Lung (tissue), 12 donors: Measurements from ENCODE around the gene TRABD2B. TPM values are rescaled to one million over a fixed set of nuclear protein-coding genes. Genes with fewer than 3 reads are reported as not detected.

ENCODE experiments used
- ATAC-seq: fragments of 200-7000 bp; cut with Tn5 transposase; one replicate; pipeline ENCODE4 v1.9.1; 2020; ENCODE audit warnings: moderate number of reproducible peaks; ENCODE audit not compliant: insufficient read depth, low FRiP score
- DNase-seq, 3 donors: peaks; one replicate each; pipeline ENCODE4 v3.0.0-alpha.2; 2013 to 2017
- H3K27ac ChIP-seq, 2 donors: one replicate each; pipeline ENCODE4 v1.5.1; 2013; ENCODE audit warnings: mild to moderate bottlenecking in 2 of 2, moderate library complexity in 2 of 2, control low read depth in 1 of 2, inconsistent platforms in 1 of 2, low read depth in 1 of 2, low read length in 1 of 2
- H3K27me3 ChIP-seq, 3 donors: one replicate each; pipeline ENCODE4 v1.5.1; 2013; ENCODE audit warnings: low read length in 2 of 3; ENCODE audit not compliant: control insufficient read depth in 3 of 3, insufficient read depth in 3 of 3
- H3K36me3 ChIP-seq, 4 donors: one replicate each; pipeline ENCODE4 v1.5.1; 2013; ENCODE audit warnings: low read length in 4 of 4, mild to moderate bottlenecking in 1 of 4, moderate library complexity in 1 of 4; ENCODE audit not compliant: control insufficient read depth in 4 of 4, insufficient read depth in 4 of 4
- H3K4me1 ChIP-seq, 5 donors: one replicate each; pipeline ENCODE4 v1.5.1; 2013; ENCODE audit warnings: low read length in 5 of 5, mild to moderate bottlenecking in 2 of 5, moderate library complexity in 1 of 5; ENCODE audit not compliant: control insufficient read depth in 5 of 5, insufficient read depth in 5 of 5
- H3K4me3 ChIP-seq: one replicate; pipeline ENCODE4 v1.5.1; 2013; ENCODE audit warnings: mild to moderate bottlenecking, control low read depth, moderate library complexity
- H3K9ac ChIP-seq, 2 donors: one replicate each; pipeline ENCODE4 v1.5.1; 2013; ENCODE audit warnings: low read length in 2 of 2, control low read depth in 1 of 2; ENCODE audit not compliant: insufficient read depth in 1 of 2
- H3K9me3 ChIP-seq, 4 donors: one replicate each; pipeline ENCODE4 v1.5.1; 2013; ENCODE audit warnings: low read length in 3 of 4, mild to moderate bottlenecking in 1 of 4, moderate library complexity in 1 of 4; ENCODE audit not compliant: control insufficient read depth in 4 of 4, insufficient read depth in 3 of 4
- CTCF ChIP-seq: IDR thresholded peaks from 2 replicates; pipeline ENCODE4 v1.5.1; 2012; ENCODE audit warnings: mild to moderate bottlenecking; ENCODE audit errors: control extremely low read depth, extremely low read depth
- WGBS, 2 donors: extraction: QIAGEN DNeasy Blood & Tissue Kit; methylation state at CpG; one replicate each; pipeline ENCODE4 v1.1.7; 2013; 5-methylcytosine and 5-hydroxymethylcytosine counted together
- polyA plus RNA-seq, 2 donors: library from polyadenylated mRNA; stranded (reverse); fragments of 200-250 nt; gene quantifications; one replicate each; pipeline ENCODE4 v1.2.1, GENCODE V29; 2013
- total RNA-seq, 2 donors: library from RNA; depleted of rRNA in 1 of 2; stranded (reverse); fragments of >200 nt in 1 of 2; gene quantifications; one replicate each; pipeline ENCODE4 v1.2.1, GENCODE V29; 2014 to 2021
- donor health status: control.
- donor health status: control.
- donor health status: Bipolar disorder and iron deficiency.
- donor health status: healthy.
- donor health status: DM: yes; HTN: yes; CAD: no.

TRABD2B gene
- total and polyA plus RNA-seq, 4 donors: 0.37 to 1.9 (median 0.64) TPM

GRCh38 chr1:47722101-47722500 is 275.1 kb downstream of the TRABD2B start:
- Histone ChIP-seq H3K36me3 (no peaks in the 10 kb centered on the region), H3K27me3 (peaks cover 7 to 32% (median 27%) of the 10 kb centered on the region in 3 donors), H3K9ac (no peak overlapping the region), H3K4me1 (peaks cover 0 to 14% (median 2%) of the 10 kb centered on the region in 5 donors), H3K4me3 (no peak overlapping the region), H3K27ac (no peak overlapping the region), H3K9me3 (peaks cover 0 to 2% (median 0%) of the 10 kb centered on the region in 4 donors)
- no peak for TF ChIP-seq CTCF
- DNase-seq (no peak), ATAC-seq (no peak)
- 95 to 96% methylated on average over 8 of the region's 8 CpGs for WGBS, 2 donors

- peaks cover 0 to 2% (median 0%) of the 10 kb centered on the region in 4 donors for H3K9me3 ChIP-seq
- 77 to 82% methylated on average over 4 of the region's 4 CpGs for WGBS, 2 donors
- H3K36me3 ChIP-seq: no peaks in the 10 kb centered on the region
- H3K4me3 ChIP-seq: no peak overlapping the region
- H3K9ac ChIP-seq: no peak overlapping the region
- H3K4me1 ChIP-seq: peaks cover 0 to 4% (median 0%) of the 10 kb centered on the region in 5 donors
- no peak for TF ChIP-seq CTCF
- peaks cover 7 to 39% (median 21%) of the 10 kb centered on the region in 3 donors for H3K27me3 ChIP-seq
- DNase-seq (no peak), ATAC-seq (no peak)
- no peak overlapping the region for H3K27ac ChIP-seq
Measured at GRCh38 chr1:47720111-47720510, 277.1 kb downstream of the TRABD2B start.

GRCh38 chr1:47717341-47717740 is 279.8 kb downstream of the TRABD2B start:
- H3K4me3 ChIP-seq: no peak overlapping the region
- ATAC-seq (no peak), DNase-seq (no peak)
- H3K9ac ChIP-seq: no peak overlapping the region
- H3K36me3 ChIP-seq: no peaks in the 10 kb centered on the region
- TF ChIP-seq CTCF: no peak
- peaks cover 4 to 50% (median 27%) of the 10 kb centered on the region in 3 donors for H3K27me3 ChIP-seq
- H3K4me1 ChIP-seq: no peaks in the 10 kb centered on the region
- H3K9me3 ChIP-seq: peaks cover 0 to 2% (median 0%) of the 10 kb centered on the region in 4 donors
- no peak overlapping the region for H3K27ac ChIP-seq
